Gastrocnemius medialis (tissue), 4 donors: Measurements from ENCODE around the gene E2F8.

Experiments
- POLR2A ChIP-seq, 2 donors: fragments of 450-650 bp; IDR thresholded peaks; one replicate each; pipeline ENCODE4 v1.6.1; 2017; ENCODE audit warnings: antibody characterized with exemption in 2 of 2, mild to moderate bottlenecking in 2 of 2, moderate library complexity in 2 of 2
- TF ChIP-seq, protein P1 (sequence below), 5 experiments: fragments of 450-650 bp in 3 of 5; fragments of 200-600 bp in 2 of 5; sonication (generic) in 2 of 5; IDR thresholded peaks in 4 of 5; conservative IDR thresholded peaks in 1 of 5; 1 replicate in 4 of 5; 2 replicates in 1 of 5; pipeline ENCODE4 v1.5.1; 2016 to 2019; ENCODE audit warnings: antibody characterized with exemption in 5 of 5, mild to moderate bottlenecking in 3 of 5, moderate library complexity in 3 of 5

DNA sequence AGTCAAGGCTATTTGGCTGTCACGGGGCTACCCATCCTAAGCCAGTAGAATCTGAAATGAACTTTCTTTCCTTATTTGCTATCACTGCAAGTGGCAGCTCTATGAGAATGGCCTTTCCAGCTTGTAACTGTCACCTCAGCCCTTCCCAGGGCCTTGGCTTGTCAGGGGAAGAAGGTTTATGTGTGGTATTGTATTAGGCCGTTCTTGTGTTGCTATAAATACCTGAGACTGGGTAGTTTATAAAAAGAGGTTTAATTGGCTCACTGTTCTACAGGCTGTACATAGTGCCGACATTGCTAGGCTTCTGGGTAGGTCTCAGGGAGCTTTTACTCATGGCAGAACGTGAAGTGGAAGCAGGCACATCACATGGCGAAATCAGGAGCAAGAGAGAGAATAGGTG is 26.8 kb upstream of the E2F8 start:
- TF ChIP-seq, protein P1, sequence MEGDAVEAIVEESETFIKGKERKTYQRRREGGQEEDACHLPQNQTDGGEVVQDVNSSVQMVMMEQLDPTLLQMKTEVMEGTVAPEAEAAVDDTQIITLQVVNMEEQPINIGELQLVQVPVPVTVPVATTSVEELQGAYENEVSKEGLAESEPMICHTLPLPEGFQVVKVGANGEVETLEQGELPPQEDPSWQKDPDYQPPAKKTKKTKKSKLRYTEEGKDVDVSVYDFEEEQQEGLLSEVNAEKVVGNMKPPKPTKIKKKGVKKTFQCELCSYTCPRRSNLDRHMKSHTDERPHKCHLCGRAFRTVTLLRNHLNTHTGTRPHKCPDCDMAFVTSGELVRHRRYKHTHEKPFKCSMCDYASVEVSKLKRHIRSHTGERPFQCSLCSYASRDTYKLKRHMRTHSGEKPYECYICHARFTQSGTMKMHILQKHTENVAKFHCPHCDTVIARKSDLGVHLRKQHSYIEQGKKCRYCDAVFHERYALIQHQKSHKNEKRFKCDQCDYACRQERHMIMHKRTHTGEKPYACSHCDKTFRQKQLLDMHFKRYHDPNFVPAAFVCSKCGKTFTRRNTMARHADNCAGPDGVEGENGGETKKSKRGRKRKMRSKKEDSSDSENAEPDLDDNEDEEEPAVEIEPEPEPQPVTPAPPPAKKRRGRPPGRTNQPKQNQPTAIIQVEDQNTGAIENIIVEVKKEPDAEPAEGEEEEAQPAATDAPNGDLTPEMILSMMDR (IDR thresholded peaks at IDR 0.05 in 4 of 5, conservative IDR thresholded peaks at IDR 0.05 in 1 of 5), result no peak
- no peak for TF ChIP-seq POLR2A (IDR thresholded peaks at IDR 0.05)
